Left renal cortex interstitium (tissue), 4 donors: ENCODE data around the gene SELP. TPM values are rescaled to one million over a fixed set of nuclear protein-coding genes. Genes with fewer than 3 reads are reported as not detected.

ENCODE experiments used
- polyA plus RNA-seq, 4 donors: library from polyadenylated mRNA; unstranded; fragments of 120-200 nt; gene quantifications; one replicate each; pipeline ENCODE4 v1.2.1, GENCODE V29; 2013; ENCODE audit not compliant: insufficient read length in 4 of 4

SELP gene
- polyA plus RNA-seq, 4 donors, result 3.6 to 8.8 (median 5.7) TPM

Other genes with a start within 250 kb of the SELP start
- 10 to 100 TPM in 3 of 4 donors, 1 to 10 TPM in 1; 9.0 to 11.3 (median 10.1) TPM for gene CCDC181, start 202.7 kb downstream of the SELP start, polyA plus RNA-seq
- 10 to 100 TPM; 16.7 to 21.0 (median 17.8) TPM for gene SLC19A2, start 144.2 kb downstream of the SELP start, polyA plus RNA-seq
- 1 to 10 TPM; 1.9 to 3.9 (median 2.3) TPM for gene F5, start 43.6 kb downstream of the SELP start, polyA plus RNA-seq
- 1 to 10 TPM; 1.8 to 3.4 (median 2.6) TPM for gene SELL, start 81.5 kb upstream of the SELP start, polyA plus RNA-seq
- gene SELE, start 104.0 kb upstream of the SELP start, polyA plus RNA-seq, result under 1 TPM; 0.43 to 0.86 (median 0.69) TPM
- gene METTL18, start 164.8 kb upstream of the SELP start, polyA plus RNA-seq, result 10 to 100 TPM; 12.5 to 18.5 (median 16.0) TPM